PC-9 (cell line): ENCODE data around the gene CFL2. TPM values are rescaled to one million over a fixed set of nuclear protein-coding genes. Genes with fewer than 3 reads are reported as not detected.

Experiments used
- BruUV-seq: library from RNA; stranded (reverse); fragments of 400-500 nt; replicated peaks from 2 replicates; lab custom pipeline; 2021; lab: Mats Ljungman, UMichigan
- CTCF ChIA-PET: fragments of 300-600 bp; sonication (Branson Sonifier 250); formaldehyde crosslinking; loops from one replicate; lab custom pipeline; 2022; ENCODE audit warnings: antibody characterized with exemption; lab: Charles Lee
- POLR2A ChIA-PET: fragments of 300-600 bp; sonication (Branson Sonifier 250); formaldehyde crosslinking; loops from one replicate; lab custom pipeline; 2022; ENCODE audit warnings: antibody characterized with exemption; ENCODE audit not compliant: unreplicated experiment; lab: Charles Lee
- DNase-seq, 2 experiments: peaks; one replicate each; pipeline versions ENCODE4 v3.0.0 to v3.0.0-alpha.2; 2015 to 2022; ENCODE audit warnings: mixed read lengths in 1 of 2
- H2AFZ ChIP-seq: fragments of 200-600 bp; sonication (generic); 2 replicates; pipeline ENCODE4 v1.8.1; 2017; ENCODE audit warnings: antibody characterized with exemption
- H3F3A ChIP-seq: fragments of 200-600 bp; sonication (generic); 2 replicates; pipeline ENCODE4 v1.8.1; 2017; ENCODE audit warnings: antibody characterized with exemption, mild to moderate bottlenecking, low read depth; ENCODE audit not compliant: insufficient read depth
- H3K27ac ChIP-seq: fragments of 200-600 bp; sonication (generic); 2 replicates; pipeline ENCODE4 v1.6.1; 2016; ENCODE audit warnings: mixed run types
- H3K27me3 ChIP-seq: fragments of 200-600 bp; sonication (generic); 2 replicates; pipeline ENCODE4 v1.6.1; 2016; ENCODE audit warnings: low read depth, mixed run types; ENCODE audit not compliant: insufficient read depth
- H3K36me3 ChIP-seq: fragments of 200-600 bp; sonication (generic); 2 replicates; pipeline ENCODE4 v1.6.1; 2016; ENCODE audit warnings: low read depth, mixed run types
- H3K4me1 ChIP-seq: fragments of 200-600 bp; sonication (generic); replicated peaks from 2 replicates; pipeline ENCODE4 v1.6.1; 2016; ENCODE audit warnings: mixed run types; ENCODE audit not compliant: insufficient read depth
- H3K4me2 ChIP-seq: fragments of 200-600 bp; sonication (generic); 2 replicates; pipeline ENCODE4 v1.6.1; 2017; ENCODE audit warnings: mixed run types
- H3K4me3 ChIP-seq: fragments of 200-600 bp; sonication (generic); 2 replicates; pipeline ENCODE4 v1.6.1; 2016; ENCODE audit warnings: mixed run types
- H3K79me2 ChIP-seq: fragments of 200-600 bp; sonication (generic); 2 replicates; pipeline ENCODE4 v1.6.1; 2017; ENCODE audit warnings: low read depth, mixed run types
- H3K9me2 ChIP-seq: fragments of 200-600 bp; sonication (generic); 2 replicates; pipeline ENCODE4 v1.8.1; 2017; ENCODE audit warnings: mild to moderate bottlenecking; ENCODE audit not compliant: insufficient read depth
- H3K9me3 ChIP-seq: fragments of 200-600 bp; sonication (generic); 2 replicates; pipeline ENCODE4 v1.8.1; 2016; ENCODE audit warnings: low read depth; ENCODE audit not compliant: insufficient read depth
- H4K20me1 ChIP-seq: fragments of 200-600 bp; sonication (generic); 2 replicates; pipeline ENCODE4 v1.8.1; 2017; ENCODE audit not compliant: insufficient read depth
- EZH2 ChIP-seq: fragments of 200-600 bp; sonication (generic); IDR thresholded peaks from 2 replicates; pipeline ENCODE4 v1.8.0; 2017; ENCODE audit warnings: antibody characterized with exemption, low read depth
- intact Hi-C: fragments of 100-400 bp; cut with micrococcal nuclease; formaldehyde crosslinking; loops from one replicate; pipeline ENCODE4 v1.10.0; 2022; ENCODE audit not compliant: unreplicated experiment
- total RNA-seq: library from RNA; stranded (reverse); gene quantifications from 2 replicates; pipeline ENCODE4 v1.2.3, GENCODE V29; 2021
- TF ChIP-seq, protein P1 (sequence below): fragments of 200-600 bp; sonication (generic); conservative IDR thresholded peaks from 2 replicates; pipeline ENCODE4 v1.6.1; 2017; ENCODE audit warnings: mixed run types, antibody characterized with exemption, mild to moderate bottlenecking, moderate library complexity

The CFL2 gene
- total RNA-seq, 1 experiment from 2014 or later: 30.5 TPM

DNA sequence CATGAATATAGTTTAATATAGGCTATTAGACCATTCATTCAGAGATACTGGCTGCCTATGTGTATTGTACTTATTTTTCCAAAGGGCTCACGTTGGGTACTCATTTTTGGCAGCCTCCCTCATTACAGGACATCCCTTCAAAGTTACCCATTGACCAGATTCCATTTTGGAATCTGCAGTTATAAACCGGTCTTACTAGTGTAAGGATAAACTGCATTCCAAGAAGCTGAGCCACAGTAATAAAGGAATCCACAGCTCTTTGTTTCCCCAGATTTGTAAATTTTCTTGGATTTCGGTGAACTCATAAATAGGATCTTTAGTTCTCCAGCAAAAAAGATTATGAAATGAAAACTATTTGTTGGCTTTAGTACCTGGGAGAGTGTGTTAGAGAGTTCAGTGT is 18.9 kb upstream of the CFL2 start:
- Histone ChIP-seq H3F3A (peaks cover 14% of the 10 kb centered on the region; the same call in 1 of the 2 replicates), H3K4me1 (peaks cover 26% of the 10 kb centered on the region), H3K9me2 (no peaks in the 10 kb centered on the region), H3K27ac (peak overlapping the region; percentile 68), H3K27me3 (no peaks in the 10 kb centered on the region), H2AFZ (no peak overlapping the region), H3K79me2 (no peaks in the 10 kb centered on the region), H3K4me2 (peak overlapping the region; percentile 74), H3K9me3 (no peaks in the 10 kb centered on the region), H3K36me3 (no peaks in the 10 kb centered on the region), H4K20me1 (no peaks in the 10 kb centered on the region), H3K4me3 (no peak overlapping the region)
- BruUV-seq: no TSS peak
- intact Hi-C loops: no loop called here
- POLR2A ChIA-PET: interaction anchor here (0.6 kb wide), 3 partner anchors 21 to 218 kb away, joined by 4 to 17 read pairs (median 8); no protein-coding TSS in a partner anchor
- CTCF ChIA-PET: interaction anchor here (0.5 to 0.7 kb wide), 5 partner anchors 10 to 608 kb away, joined by 3 to 7 read pairs (median 3); no protein-coding TSS in a partner anchor
- DNase-seq: peak; percentile 12 to 86
- no peak for TF ChIP-seq EZH2
- TF ChIP-seq, protein P1, sequence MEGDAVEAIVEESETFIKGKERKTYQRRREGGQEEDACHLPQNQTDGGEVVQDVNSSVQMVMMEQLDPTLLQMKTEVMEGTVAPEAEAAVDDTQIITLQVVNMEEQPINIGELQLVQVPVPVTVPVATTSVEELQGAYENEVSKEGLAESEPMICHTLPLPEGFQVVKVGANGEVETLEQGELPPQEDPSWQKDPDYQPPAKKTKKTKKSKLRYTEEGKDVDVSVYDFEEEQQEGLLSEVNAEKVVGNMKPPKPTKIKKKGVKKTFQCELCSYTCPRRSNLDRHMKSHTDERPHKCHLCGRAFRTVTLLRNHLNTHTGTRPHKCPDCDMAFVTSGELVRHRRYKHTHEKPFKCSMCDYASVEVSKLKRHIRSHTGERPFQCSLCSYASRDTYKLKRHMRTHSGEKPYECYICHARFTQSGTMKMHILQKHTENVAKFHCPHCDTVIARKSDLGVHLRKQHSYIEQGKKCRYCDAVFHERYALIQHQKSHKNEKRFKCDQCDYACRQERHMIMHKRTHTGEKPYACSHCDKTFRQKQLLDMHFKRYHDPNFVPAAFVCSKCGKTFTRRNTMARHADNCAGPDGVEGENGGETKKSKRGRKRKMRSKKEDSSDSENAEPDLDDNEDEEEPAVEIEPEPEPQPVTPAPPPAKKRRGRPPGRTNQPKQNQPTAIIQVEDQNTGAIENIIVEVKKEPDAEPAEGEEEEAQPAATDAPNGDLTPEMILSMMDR: no peak

DNA sequence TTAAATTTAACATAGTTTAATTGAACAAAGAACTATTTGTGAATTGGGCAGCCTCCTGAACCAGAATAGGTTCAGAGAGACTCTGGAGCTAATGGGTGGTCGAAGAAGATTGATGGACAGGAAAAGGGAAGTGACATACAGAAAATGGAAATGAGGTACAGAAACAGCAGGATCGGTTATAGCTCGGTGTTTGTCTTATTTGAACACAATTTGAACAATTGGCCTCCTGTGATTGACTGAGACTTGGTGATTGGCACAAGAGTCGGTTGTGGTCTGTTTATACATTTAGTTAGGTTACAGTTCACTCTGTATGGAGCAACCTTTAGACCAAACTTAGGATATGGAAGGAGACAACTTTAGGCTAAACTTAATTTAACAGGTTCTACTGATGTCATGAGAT is 18.4 kb upstream of the CFL2 start:
- DNase-seq: no peak

DNA sequence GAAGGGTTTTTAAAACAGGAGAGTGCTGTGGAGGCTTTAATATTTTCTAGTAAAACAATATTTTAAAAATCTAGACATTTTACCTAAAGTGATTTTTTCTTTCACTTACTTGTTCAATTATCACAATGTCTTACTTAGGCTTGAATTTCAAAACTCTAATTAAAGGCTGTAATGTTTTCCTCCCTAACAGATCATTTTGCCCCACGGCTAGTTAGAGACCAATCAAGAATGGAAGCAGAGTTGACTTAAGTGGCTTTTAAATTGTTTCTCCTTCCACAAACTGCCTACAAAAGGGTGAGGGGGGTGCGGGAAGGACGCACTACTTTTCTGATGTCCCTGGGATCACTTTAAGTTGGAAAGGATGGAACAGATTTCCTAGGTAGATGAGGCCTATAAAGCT is 9.5 kb upstream of the CFL2 start:
- H3K9me3 ChIP-seq: no peaks in the 10 kb centered on the region
- DNase-seq: no peak
- H3K4me2 ChIP-seq: no peak overlapping the region
- intact Hi-C loops: loop anchor here (2.0 kb wide), 1 partner anchor 51 kb away; no protein-coding TSS in a partner anchor
- no peak overlapping the region for H2AFZ ChIP-seq
- no peaks in the 10 kb centered on the region for H3K9me2 ChIP-seq
- H3K79me2 ChIP-seq: no peaks in the 10 kb centered on the region
- ChIA-PET POLR2A (no interaction called here), CTCF (interaction anchor here (0.6 to 0.7 kb wide), 2 partner anchors 28 to 484 kb away, joined by 3 read pairs; no protein-coding TSS in a partner anchor)
- H3F3A ChIP-seq: no peaks in the 10 kb centered on the region
- H4K20me1 ChIP-seq: no peaks in the 10 kb centered on the region
- TF ChIP-seq, protein P1: no peak
- H3K36me3 ChIP-seq: no peaks in the 10 kb centered on the region
- no peak overlapping the region for H3K27ac ChIP-seq
- no peaks in the 10 kb centered on the region for H3K27me3 ChIP-seq
- no TSS peak for BruUV-seq
- H3K4me3 ChIP-seq: no peak overlapping the region
- no peaks in the 10 kb centered on the region for H3K4me1 ChIP-seq

More for the DNA sequence above, 18.4 kb upstream of the CFL2 start:
- Histone ChIP-seq H3K4me1 (peaks cover 26% of the 10 kb centered on the region), H3K9me3 (no peaks in the 10 kb centered on the region), H3K27ac (peak overlapping the region; percentile 68), H3F3A (peaks cover 14% of the 10 kb centered on the region; the same call in 1 of the 2 replicates), H4K20me1 (no peaks in the 10 kb centered on the region), H3K4me3 (no peak overlapping the region), H3K9me2 (no peaks in the 10 kb centered on the region), H2AFZ (no peak overlapping the region), H3K79me2 (no peaks in the 10 kb centered on the region), H3K27me3 (no peaks in the 10 kb centered on the region), H3K36me3 (no peaks in the 10 kb centered on the region), H3K4me2 (peak overlapping the region; percentile 74)
- CTCF ChIA-PET: interaction anchor here (0.6 to 0.7 kb wide), 4 partner anchors 10 to 609 kb away, joined by 3 to 7 read pairs (median 4); no protein-coding TSS in a partner anchor
- POLR2A ChIA-PET: interaction anchor here (0.6 kb wide), 3 partner anchors 21 to 217 kb away, joined by 4 to 17 read pairs (median 8); no protein-coding TSS in a partner anchor
- TF ChIP-seq, protein P1: no peak
- no peak for TF ChIP-seq EZH2
- intact Hi-C loops: no loop called here
- BruUV-seq: no TSS peak
